T1000 (cell line): Measurements from ENCODE around the gene UPP2.

Experiments
- DNase-seq: peaks from one replicate; lab custom pipeline; 2025; ENCODE audit warnings: mixed read lengths; lab: John Stamatoyannopoulos, UW

UPP2 gene

DNA sequence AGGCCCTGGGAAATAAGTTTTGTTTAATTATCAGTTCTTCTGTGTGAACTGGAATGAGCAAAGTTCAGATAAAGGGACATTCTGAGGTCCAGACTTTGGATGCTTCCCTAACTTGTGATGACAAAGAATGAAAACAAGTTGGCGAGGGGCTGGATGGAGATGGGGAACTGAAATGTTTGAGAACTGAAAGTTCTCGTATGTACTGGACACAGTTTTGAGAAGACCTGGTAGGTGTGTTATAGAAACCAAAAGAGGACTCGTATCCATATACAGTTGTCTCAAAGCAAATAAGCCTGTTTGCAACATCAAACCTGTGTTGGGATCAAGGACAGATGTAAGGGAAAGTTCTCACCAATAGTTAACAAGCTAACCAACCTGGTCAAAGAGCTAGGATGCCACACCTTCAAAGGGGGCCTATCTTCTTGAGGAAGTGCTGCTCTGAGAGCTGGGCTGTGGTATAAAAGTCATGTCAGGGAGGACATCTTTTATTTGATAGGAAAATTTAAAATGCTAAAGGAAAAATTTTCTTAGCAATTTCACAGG lies at the start of gene UPP2:
Gene UPP2, plus strand, starts transcription at position 493 of the 543 bp plus-strand sequence. CDS start 188 bp downstream, outside the sequence.
- no peak for DNase-seq

DNA sequence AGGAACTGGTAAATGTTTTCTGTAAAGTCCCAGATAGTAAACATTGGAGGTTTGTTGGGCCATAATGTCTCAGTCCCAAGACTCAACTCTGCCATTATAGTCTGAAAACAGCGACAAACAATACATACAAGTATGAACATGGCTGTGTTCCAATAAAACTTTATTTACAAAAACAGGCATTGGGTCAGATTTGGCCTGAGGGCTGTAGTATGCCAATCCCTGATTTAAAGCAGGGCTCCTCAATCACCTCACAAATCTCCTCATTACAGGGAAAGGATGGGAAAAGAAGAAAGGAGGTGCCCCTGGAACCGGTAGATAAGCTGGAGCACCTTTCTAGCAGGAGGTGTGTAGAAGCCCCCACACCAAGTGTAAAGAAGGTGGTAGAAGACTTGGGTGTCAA lies 48.9 kb upstream of the UPP2 start:
- DNase-seq: no peak

DNA sequence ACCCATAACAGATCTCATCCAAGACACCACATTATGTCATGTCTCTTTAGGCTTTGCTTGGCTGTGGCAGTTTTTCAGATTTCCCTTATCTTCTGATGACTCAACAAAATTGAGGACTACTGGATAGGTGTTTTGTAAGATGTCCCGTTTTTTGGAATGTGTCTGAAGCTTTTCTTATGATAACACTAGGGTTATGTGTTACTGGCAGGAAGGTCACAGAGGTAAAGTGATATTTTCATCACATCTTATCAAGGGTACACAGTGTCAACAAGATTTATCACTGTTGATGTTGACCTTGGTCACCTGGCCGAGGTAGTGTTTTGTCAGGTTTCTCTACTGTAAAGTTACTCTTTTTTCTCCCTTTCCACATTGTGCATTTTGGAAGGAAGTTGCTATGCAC lies 44.8 kb upstream of the UPP2 start:
- DNase-seq: no peak

DNA sequence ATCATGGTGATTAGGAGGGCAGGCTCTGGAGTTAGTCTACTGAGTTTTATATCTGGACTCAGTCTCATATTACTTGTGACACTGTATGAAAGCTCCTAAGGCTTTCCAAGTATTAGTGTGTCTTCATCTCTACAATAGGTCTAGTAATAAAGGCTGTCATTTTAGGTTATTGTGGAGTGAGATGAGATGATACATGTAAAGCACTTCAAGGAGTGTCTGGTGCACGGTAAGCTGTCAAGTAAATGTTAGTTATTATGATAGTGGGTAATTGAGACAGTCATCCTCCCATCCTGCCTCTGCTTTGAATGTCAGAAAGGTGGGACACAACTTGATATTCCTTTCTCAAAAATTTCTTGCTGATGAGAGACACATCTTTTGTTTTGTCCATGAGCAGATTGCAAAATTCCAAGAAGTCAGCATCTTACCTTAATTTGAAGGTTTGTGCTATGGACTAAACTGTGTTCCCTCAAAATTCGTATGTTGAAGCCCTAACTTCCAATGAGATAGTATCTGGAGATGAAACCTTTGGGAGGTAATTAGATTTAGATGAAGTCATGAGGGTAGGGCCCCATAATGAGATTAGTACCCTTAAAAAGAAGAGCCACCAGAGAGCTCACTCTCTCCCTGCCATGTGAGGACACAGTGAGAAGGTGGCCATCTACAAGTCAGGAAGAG lies 41.4 kb upstream of the UPP2 start:
- DNase-seq: no peak

DNA sequence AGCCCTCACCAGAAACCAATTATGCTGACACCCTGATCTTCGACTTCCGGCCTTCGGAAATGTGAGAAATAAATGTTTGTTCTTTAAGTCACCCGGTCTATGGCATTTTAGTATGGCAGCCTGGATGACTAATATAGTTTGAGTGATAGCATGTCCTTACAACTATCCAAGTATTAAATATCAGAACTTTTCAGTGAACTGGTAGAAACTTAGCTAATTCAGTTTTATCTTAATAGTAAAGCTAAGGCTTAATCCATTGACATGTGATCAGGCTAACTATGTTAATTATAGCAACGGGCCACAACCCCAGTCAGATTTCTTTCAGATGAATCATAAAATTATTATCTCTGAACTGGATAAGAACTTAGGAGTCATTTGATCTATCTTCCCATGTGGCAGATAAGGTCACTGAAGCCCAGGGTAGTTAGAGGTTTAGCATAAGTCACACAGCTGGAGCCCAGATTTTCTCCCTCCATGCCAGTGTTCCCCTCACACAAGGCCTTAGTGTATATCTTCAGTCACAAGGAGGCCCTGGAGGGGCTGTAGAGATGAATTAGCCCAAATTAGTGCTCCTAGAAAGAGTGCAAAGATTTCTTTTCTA lies 40.7 kb upstream of the UPP2 start:
- DNase-seq: no peak

DNA sequence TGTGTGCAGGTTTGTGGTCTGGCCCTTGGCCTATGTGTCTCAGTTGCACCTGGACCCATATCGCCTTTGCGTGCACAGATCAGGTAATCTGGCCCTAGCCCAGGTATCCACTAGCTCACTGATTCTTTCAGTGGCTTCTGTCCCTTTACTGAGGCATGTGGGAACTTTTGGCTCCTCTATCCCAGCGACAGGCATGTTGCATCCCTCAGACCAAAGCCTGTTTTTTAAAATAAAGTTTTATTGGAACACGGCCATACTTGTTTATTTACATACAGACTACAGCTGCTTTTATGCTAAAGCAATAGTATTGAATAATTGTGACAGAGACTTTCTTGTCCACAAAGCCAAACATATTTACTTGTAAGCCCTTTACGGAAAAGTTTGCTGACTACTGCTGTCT lies 39.9 kb upstream of the UPP2 start:
- no peak for DNase-seq

DNA sequence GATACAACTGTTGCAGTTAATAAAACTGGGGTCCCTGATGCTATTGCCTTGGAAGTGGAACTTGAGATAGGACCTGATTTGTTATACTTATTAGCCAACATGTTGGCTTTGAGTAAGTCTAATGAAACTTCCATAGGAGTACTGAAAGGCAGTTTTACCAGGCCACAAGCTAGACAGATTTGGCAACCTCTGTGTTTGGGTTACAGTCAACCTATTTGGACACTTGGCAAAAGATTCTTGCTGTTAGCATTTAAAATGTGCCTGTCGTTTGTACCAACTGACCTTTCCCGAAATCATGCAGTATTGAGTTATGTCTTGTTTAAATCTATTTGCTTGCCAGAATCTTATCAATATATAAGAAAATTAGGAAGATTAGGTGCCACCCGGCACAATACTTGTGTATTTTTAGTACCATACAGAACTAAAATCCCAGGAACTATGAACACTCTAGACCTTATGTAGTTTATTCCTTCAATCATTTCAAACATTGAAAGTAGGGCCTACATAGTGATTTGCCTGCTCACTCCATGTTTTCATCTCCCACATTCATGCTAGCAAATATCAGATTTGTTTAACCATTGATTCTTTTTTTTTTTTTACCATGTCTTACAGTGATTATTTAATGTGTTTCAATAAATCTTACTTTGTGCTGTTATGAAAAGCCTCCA lies 35.5 kb upstream of the UPP2 start:
- DNase-seq: no peak

DNA sequence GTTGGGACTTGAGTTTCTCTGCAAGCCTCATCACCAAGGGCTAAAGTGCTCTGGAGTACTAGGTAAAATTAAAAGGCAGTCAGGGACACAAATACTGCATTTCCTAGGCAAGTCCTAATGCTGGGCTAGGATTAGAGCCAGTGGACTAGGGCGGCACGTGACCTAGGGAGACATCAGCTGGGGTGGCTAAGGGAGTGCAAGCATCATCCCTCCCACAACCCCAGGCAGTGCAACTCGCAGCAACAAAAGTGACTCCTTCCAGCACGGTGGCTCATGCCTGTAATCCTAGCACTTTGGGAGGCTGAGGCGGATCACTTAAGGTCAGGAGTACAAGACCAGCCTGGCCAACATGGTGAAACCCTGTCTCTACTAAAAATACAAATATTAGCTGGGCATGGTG lies 30.7 kb upstream of the UPP2 start:
- no peak for DNase-seq

DNA sequence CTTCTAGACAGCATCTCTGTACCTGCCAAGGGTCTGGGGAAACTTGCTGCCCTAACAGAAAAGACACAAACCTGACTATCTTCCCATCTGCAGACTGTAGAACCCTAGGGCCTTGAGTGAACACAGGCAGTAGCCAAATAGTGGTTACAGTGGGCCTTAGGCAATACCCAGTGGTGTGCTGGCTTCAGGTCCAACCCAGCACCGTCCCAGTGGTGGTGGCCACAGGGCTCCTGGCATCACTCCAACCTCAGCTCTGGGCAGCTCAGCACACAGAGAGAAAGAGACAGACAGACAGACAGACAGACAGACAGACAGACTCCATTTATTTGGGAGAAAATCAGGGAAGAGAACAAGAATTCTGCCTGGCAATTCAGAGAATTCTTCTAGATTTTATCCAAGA lies 29.3 kb upstream of the UPP2 start:
- DNase-seq: no peak

DNA sequence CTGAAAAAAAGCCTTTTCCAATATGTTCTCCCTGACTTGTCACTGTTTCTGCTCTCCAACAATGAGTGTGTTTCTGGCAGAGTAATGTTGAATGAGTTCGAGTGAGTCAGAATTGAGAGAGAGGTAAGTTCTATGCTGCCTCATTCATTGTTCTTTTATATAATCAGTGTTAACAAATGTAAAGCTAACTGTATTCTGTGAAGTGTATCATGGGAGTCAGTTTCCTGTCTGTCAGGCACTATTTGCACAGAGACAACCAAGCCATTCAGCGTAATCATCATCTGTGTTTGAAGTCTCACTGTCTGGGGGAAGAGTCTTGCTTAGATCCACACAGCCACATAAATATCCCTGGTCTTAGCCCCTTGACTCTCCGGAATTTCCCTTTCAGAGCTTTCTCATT lies 22.0 kb upstream of the UPP2 start:
- no peak for DNase-seq

DNA sequence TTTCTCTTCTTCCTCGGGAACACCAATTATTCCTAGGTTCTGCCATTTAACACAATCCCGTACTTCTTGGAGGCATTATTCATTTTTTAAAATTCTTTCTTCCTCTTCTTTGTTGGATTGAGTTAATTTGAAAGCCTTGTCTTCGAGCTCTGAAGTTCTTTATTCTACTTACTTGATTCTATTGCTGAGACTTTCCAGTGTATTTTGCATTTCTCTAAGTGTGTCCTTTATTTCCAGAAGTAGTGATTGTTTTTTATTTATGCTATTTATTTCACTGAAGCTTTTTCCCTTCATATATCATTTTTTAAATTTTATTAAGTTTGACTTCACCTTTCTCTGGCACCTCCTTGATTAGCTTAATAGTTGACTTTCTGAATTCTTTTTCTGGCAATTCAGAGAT lies 13.6 kb upstream of the UPP2 start:
- no peak for DNase-seq

DNA sequence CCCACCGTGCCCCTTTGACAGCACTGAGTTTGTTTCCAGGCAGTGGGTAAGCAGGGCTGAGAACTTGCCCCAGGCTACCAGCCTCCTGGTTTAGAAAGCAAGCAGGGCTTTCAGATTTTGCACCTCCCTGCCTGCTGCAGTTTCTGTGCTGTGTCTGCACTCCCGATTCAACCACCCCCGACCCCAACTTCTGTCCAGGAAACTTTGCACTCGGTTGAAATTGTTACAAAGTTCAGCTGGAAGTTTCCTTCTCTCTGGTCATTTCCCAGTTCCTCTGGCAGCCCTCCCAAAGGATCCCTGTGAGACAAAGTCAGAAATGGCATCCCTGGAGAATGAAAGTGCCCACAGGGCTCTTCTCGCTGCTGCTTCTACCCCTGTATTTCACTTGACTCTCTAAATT lies 12.4 kb upstream of the UPP2 start:
- DNase-seq: no peak

DNA sequence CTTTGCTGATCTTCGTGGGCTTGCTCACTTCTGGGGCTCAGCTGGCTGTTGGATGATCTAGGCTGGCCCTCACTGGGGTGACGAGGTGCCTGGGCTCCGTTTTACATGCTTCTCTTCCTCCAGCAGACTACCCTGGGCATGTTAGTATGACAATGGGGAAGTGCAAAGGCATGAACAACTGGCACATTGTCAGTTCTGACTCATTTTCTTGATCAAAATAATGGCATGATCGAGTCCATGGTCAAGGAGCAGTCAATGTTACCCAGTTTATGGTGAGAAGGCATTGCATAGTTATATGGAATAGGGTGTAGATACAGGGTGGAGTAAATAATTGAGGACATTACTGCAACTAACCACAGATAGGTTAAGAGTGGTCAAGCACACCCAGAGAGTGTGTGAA lies 10.0 kb upstream of the UPP2 start:
- no peak for DNase-seq

DNA sequence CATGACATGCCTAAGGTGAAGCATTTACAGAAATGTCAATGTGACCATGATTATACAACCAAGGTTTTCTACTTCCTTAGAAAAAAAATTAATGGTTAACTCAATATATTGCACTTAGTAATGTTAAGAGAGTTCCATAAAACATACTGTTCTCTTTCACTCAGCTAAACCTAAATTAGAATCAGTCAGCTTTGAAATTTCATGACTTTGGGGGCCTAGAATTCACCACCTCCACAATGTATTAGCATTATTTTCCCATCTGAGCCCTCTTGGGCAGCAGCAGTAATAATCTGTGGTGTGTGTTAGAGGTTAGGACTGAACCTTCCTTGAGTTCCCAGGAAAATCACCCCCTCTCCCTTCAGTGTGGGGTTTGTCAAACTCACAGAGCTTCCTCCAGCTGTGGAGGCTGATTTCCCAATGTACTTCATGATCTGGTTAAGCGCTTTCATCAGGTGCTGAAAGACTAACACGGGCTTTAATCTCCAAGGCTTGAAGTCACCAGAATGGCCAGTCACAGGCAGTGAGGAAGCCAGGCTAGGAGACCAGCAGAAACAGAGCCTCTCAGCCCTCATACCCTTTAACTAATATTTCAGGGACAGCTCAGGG lies 7.1 kb upstream of the UPP2 start:
- no peak for DNase-seq

DNA sequence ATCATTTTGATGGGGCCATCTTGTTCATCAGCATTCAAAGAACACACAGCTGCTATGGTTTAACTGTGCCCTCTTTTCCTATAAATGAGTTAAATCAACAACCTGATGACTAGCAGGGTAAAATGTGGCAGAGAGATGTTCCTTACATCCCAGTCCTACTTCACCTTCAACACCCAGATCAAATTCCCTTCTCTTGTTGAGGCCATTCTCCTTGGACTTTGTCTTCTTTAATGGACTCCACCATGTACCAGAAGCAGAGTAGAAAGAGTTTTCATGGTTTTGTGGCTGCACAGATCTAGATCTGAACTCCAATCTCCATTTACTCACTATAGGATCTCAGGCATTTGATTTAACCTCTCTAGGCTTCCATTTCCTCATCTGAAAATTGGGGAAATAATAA lies 6.4 kb upstream of the UPP2 start:
- DNase-seq: no peak

DNA sequence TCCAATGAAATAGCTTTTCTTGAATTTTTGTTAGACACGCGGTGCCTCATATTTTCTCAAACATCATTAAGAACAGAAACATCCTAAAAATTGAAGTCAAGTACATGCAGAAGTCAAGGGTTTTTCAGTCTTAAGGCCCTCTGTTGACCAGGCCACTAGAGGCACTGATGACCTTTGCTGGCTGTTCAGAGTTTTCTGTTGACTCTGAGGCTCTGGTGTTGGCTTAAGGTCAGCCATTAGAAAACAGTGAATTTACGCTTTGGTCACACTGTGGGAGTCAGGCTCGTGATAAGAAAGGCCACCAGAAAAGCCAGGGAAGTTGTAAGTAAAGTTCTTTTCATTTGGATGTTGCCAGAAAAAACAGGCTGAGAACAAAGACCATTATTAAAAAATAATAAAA lies 5.8 kb upstream of the UPP2 start:
- no peak for DNase-seq

DNA sequence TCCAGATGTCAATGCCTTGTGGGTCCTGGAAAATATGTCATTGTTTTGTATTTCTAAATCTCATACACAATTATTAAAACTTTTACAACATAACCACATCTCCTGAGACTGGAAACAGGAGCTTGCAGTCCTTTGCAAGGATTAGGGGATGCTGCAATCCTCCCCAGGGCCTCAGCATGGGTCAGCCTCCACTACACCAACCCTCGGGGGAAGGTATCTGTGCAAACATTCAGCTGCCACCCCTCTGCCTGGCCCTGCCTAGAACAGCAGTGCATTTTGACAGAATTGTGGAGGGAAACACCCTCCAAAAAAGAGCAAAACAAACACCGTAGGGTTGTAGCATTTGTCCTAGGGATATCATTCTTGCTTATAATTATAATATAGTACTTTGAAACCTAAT lies 4.2 kb upstream of the UPP2 start:
- DNase-seq: no peak

DNA sequence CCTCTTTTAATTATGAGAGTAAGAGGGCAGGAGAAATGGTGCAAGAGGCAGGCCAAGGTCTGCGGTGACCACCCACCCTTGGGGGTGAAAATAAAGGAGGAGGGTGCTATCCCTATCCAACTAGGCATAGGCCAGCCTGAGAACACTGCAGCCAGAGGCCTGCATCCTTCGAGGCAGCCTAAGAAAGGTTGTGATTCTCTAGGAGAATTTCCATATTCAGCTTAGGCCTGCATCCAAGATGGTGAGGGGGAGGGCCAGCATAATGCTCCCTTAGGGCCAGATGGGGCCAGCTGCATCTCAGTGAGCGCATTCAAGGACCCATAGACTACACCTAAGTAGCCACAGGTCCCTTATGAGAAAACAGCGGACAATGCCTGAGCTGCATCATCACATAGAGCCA lies 3.5 kb upstream of the UPP2 start:
- DNase-seq: no peak

DNA sequence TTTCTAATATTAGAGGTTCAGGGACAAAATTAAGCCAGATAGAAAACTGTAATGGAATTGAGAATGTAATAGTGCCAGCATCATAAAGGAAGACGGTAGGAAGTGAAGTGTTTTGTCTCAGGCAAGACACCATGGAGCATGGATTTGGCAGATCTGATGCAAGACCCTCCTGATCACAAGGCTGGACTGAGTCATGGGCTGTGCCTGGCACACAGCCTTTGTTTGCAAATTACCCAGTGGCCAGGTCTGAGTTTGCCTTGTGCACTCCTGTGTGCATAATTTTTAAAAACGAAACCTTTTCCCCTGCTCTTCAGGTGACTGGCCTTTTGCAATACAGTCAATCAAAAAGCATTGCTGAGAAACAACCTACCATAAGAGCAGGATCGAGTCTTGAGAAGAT lies 2.0 kb upstream of the UPP2 start:
- DNase-seq: no peak

DNA sequence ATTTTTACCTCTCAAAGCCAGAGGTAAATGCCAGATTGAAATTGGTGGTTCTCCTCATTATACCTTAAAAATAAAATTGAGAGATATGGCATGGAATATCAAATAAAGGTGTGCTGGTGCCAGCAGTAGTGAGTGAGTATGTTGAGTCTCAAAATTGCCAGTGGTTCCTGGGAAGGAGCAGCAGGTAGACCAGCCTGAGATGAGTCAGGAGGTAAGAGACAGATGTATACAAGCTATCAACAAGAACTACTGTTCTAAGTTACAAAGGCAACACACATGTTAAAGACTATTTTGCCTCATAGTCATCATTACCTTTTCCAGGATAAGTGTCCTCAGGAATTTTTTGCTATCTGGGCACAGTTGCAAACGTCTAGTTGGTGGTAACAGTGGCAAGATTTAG lies 1.3 kb upstream of the UPP2 start:
- DNase-seq: no peak

DNA sequence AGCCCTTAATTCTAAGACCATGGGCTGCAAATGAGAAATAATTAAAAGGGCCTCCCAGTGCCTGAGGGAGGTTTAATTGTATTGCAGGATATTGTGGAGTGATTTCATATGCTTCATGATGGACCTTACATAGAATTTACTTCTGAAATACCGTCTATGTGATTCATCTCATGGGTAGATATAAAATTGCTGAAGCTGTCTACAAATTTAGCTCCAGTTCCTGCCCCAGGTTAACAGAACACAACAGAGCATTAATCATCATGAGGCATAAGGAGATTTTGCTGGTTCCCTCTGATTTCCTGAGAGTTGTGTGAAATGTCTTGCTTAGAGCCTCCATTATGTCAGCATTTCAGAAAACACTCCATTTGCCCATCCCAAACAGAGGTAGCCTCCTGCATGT lies 770 bp downstream of the UPP2 start:
- no peak for DNase-seq

DNA sequence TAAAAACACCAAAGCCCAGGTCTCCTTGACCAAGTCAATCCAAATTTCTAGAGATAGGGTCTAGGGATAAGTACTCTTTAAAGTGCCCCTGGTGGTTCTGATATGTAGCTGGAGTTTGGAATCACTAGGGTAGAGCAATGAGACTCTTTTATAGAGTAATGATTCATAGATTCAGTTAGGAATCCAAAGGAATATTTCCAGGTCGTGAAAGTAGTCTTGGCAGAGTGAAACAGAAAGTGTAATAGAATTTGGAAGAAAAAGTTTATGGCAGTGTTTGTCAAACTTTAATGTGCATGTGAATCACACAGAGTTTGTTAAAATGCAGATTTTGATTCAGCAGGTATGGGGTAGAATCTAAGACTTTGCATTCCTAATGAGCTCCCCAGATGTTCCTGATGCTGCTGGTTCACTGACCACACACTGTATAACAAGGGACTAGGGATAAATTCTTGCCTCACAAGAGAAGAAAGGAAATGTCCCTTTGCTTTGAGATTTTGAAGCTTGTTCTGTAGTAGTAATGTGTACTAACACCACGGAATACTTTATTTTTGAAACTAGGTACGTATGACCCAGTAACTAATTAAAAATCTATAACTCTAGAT lies 1.8 kb downstream of the UPP2 start:
- no peak for DNase-seq

DNA sequence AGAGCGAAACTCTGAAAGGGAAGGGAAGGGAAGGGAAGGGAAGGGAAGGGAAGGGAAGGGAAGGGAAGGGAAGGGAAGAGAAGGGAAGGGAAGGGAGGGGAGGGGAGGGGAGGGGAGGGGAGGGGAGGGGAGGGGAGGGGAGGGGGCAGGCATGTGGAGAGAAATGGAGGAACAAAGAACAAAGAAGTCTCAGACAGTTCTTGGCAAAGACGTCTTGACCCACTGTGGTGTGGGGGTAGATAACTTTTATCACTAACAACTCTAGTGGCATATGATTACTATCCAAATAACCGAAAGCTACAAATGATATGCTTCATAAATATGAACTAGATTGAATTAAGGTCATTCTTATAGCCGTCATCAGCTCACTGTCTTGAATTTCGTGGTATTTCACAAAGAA lies 3.2 kb downstream of the UPP2 start:
- no peak for DNase-seq
